A549 (cell line): ENCODE measurements around the gene FBXL13.

Source experiments
- CTCF ChIP-seq: fragments of >200 bp; sonication (Bioruptor Twin); formaldehyde crosslinking; IDR thresholded peaks from 3 replicates; pipeline ENCODE4 v1.5.1; 2016
- RAD21 ChIP-seq, 2 experiments: fragments of >200 bp in 1 of 2; sonication (Bioruptor Twin) in 1 of 2; formaldehyde crosslinking in 1 of 2; IDR thresholded peaks in 1 of 2; conservative IDR thresholded peaks in 1 of 2; 2 replicates in 1 of 2; 3 replicates in 1 of 2; pipeline ENCODE4 v1.6.1; 2012 to 2018; ENCODE audit warnings: inconsistent platforms in 1 of 2
- SREBF2 ChIP-seq: fragments of 450-650 bp; IDR thresholded peaks from 2 replicates; pipeline ENCODE4 v1.6.1; 2014; ENCODE audit warnings: mild to moderate bottlenecking, moderate library complexity

GRCh38 chr7:103093429-103093828, 18.8 kb upstream of the FBXL13 start:
- TF ChIP-seq CTCF, result no peak
- no peak for TF ChIP-seq SREBF2
- TF ChIP-seq RAD21 (conservative IDR thresholded peaks at IDR 0.05 in 1 of 2, IDR thresholded peaks at IDR 0.05 in 1 of 2), result no peak
